ENCODE measurements around the gene LRRC10. TPM values are rescaled to one million over a fixed set of nuclear protein-coding genes. Genes with fewer than 3 reads are reported as not detected.

Gene LRRC10, protein sequence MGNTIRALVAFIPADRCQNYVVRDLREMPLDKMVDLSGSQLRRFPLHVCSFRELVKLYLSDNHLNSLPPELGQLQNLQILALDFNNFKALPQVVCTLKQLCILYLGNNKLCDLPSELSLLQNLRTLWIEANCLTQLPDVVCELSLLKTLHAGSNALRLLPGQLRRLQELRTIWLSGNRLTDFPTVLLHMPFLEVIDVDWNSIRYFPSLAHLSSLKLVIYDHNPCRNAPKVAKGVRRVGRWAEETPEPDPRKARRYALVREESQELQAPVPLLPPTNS
- polyA plus RNA-seq (2013, experiment 1 of 2; ENCODE audit: insufficient read length) = not detected
- not detected for polyA plus RNA-seq (2013, experiment 2 of 2; ENCODE audit: insufficient read length)

DNA sequence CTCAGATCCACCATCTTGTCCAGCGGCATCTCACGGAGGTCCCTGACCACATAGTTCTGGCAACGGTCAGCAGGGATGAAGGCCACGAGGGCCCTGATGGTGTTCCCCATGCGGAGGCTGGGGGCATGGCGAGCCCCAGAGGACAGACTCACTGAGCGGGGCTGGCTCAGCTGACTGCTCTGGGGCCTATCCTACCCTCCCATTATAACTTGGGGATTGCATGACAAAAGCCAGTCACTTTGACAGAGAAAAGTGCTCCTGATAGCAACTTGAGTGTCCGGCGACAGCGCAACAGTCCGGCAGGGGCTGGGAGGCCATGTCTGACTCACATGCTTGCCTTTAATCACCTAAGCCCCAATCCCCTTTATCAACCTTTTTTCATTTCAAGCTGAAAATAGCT, at the start of gene LRRC10:
LRRC10 (minus strand) TSS at position 179 of the 400 bp plus-strand sequence; CDS start at position 110, 69 bp downstream.
- DNase-seq = no peak

DNA sequence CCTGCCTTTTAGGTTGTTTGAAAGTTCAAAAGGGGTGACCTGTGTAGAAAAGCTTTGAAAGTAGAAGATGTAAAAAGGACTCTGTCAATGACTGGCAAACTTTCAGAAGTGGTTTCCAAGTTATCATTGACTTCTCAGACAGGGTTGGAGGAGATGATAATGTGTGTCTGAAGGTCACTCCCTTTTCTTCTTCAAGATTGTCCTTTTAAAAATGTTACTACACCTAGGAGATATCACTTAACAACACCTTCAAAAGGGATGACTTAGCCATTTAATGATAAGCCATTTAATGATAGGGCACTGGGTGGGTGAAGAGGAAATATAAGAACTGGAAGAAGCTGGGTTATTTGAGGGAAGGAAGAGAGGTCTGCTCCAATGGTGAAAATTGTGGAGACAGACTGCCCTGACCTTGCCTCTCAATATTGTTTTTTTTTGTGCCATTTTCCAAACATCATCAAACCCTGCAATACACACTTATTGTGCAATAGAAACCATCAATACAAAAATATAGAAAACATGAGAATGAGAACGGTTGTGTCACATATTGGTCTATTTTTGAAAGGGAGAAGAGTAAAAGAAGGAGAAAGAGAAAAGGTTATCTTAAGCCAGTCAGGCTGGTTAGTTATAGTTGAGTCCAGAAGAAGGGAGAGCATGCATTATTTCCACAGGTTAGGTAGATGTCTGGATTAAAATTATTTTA, 49.6 kb upstream of the LRRC10 start:
- DNase-seq = no peak

DNA sequence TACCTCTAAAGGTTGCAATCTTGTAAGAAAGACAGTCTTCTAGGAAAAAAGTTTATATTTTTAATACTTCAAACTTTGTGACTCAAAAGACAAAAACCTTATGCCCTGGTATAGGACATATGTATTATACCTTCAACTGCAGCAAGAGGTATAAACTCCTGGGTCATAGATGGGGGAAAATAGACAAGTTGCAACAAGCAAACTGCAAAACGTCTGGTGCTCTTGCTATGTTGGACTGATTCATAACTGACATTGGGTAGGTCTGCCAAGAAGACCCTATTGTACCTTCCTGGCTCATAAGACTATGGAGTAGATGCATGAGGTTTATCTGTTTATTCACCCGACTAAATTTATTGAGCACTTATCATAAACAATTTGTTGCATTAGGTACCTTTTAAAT, 47.5 kb upstream of the LRRC10 start:
- no peak for DNase-seq

DNA sequence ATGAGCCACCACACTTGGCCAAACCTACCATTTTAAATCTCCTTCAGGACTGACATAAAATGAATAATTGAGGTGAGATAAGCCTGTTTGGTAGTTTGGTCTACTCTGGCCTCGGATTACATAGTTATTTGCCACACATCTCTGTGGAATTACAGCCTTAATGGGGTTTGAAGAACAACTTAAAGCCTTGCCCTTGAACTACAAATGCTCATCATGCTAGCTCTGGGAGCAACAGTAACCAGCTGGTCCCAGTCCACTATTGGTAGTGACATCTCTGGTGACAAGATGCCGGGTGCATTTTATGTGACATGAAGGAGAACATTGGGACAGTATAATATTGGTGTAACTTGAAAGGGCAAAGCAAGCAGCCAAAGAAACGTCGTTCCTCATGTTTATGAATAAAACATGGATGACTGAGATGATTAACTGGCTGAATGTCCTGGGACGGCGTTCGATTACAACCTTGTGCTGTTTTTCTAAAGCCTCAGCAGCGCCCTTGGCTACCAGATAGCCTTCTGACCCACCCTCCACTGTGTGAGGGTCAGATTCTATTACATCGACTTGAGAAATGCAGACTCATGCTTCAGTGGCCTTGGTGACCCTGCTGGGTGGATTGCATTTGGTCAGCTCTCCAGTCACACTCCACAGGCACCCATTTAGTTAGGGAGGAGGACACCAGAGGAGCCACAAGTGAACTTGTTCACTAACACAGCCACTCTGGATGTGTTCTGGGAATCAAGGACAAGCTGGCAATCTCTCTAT, 46.9 kb upstream of the LRRC10 start:
- peak; percentile 21 for DNase-seq

DNA sequence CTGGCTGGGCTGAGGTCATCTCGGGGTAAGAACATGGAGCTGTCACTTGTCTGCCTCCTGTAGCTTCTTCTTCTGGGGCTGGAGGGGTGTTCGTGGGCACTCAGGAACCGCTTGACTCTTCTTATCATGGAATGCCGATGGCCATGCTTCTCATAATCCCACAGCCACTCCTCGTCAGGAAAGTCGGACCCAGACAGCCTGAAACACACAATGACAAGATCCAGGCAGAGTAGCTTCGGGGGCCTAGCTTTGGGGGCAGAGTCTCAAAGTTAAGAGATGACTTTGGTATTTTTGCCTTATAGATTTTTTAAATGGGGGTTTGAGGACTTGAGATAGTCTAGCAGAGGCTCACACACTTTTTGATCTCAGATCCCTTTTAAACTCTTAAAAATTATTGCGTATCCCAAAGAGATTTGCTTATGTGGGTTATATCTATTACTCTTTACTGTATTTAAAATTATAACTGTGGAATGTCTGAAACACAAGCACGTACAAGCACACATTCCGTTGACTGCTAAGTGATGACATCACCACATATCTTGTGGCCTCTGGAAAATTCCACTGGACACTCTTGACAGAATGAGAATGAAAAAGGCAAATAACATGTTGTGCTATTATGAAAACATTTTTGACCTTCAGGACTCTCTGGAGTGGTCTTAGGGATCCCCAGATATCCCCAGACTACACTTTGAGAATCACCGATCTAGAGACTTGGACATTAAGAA, 45.1 kb upstream of the LRRC10 start:
- DNase-seq = peak; percentile 95

DNA sequence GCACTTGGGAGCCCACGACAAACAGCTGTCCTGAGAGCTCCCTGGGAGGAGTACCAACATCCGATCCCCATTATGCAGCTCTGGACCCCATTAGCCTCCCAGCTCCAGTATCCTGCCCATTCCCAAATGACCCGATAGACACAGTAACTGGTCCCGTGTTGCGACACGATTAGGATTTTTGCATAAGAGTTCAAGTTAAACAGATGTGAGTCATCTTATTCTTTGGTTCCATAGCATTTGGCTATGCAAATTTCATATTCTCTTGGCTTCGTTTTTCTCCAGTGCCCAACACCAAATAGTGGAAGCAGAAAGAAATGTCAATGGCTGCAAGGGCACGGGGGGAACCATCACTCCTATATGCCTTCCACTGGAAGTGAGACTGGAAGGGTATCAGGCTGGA, 43.0 kb upstream of the LRRC10 start:
- no peak for DNase-seq

DNA sequence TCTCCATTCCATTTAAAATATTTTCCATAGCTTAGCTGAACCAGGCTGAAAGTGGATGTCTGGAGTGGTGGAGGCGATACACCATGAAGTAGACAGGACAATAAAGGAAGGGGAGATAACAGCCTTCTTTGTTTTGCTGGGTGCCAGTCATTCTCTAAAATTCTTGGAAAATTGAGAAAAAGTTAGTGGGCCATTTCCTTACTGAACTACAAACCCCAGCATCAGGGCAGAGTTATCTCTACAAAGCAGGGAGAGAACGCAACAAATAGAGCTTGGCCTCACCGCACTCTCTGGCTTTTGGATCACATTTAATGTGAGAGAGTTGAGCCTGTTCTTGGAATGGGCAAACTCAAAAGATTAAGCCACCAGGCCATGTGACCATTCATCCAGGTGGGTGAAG, 41.2 kb upstream of the LRRC10 start:
- DNase-seq = no peak

DNA sequence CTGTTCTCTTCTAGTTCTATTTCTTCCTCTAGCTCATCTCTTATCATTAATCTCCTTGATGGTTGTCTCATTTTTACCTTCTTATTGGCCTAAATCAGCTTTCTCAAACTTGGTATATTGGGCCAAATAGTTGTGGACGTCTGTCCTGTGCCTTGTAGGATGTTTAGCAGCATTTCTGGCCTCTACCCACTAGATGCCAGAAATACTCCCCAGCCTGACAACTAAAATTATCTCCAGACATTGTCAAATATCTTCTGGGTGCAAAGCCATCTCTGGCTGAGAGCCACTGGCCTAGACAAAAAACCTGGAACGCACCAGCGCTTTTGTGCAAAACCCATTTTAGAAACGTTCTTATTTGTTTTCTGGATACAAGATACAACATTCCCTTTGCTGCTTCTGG, 38.8 kb upstream of the LRRC10 start:
- peak; percentile 34 for DNase-seq

DNA sequence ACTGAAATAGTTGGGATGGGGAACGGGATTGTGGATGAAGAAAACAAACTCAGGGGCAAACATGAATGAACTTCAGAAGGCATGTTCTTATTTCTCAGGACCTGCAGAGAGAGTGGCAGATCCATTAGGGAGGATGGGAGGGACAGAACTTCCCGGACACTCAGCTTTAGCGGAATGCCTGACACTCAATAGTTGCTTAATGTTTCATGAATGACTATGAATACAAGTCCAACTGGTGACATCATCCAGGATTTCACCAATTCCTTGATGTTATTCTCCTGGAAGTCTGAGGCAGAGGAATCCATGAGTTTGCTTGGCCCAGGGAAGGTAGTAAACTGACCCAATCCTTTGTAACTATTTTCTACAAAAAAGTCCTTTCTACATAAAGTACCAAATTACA, 37.8 kb upstream of the LRRC10 start:
- peak; percentile 90 for DNase-seq

DNA sequence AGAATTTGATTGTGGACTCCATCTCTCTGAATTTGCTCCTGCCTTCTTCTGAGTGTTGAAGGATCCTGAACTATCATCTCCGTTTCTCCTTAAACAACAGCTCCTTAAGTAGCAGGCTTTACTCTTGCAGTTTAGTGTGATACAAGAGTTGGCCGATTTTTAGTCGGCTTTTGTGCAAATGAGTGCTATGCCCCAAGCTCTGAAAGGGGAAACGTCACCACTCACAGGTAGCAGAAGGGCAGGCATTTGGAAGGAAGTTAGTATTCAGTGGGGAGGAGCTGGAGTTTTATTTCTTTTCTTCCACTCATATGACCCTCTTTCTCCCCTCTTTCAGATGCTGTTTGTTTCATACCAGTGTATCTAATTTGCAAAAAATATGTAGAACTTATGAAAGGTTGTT, 36.5 kb upstream of the LRRC10 start:
- no peak for DNase-seq

DNA sequence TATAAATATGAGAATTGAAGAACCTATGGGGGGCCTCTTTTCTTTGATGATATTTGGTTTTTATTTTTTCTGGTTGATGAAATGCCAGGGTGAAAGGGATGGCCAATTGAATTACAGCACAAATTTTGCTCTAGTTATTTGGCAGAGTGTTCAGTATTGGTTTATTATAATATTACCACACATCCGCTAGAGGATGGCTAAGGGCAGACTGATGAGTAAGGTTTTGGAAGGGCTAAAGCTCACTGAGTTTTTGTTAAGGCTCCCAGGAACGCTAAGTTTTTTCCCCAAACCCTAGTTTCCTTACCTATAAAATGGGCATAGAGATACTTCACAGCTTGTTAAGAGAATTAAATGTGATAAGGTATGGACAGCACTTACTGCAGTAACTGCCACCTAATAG, 34.3 kb upstream of the LRRC10 start:
- no peak for DNase-seq

DNA sequence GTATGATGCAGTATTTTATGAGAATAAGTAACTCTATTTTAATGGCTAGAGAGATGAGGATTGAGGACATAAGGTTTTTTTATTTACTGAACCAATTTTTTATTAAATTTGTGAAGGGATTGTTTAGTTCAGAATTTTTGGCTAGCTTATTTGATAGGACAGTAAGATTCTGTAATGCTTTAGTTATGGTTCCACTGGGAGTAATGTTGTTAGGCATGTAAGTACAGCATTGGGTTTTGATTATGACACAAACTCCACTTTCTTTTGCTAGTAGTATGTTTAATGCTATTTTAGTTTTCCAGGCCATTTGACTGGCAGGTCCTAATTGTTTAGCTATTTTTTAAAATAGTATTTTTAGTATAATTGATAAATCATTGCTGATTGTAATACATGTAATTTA, 33.8 kb upstream of the LRRC10 start:
- no peak for DNase-seq

DNA sequence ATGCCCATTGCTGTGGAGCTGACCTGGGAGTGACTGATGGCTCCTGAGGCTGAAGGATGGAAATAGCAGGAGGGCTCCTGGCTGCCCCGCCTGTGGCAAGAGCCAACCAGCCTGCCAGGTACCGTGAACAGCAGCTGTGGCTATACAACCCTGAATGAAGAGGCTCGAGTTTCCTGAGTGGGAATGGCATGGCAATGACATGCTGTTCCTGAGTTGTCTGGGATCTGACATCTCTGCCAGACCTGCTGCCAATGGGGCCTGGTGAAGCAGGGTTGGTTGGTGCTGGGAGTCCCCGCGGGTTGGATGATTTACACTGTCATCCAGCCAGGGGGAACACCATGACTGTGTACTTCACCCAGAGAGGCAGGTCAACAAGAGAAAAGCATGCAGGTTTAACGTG, 31.8 kb upstream of the LRRC10 start:
- DNase-seq = no peak

DNA sequence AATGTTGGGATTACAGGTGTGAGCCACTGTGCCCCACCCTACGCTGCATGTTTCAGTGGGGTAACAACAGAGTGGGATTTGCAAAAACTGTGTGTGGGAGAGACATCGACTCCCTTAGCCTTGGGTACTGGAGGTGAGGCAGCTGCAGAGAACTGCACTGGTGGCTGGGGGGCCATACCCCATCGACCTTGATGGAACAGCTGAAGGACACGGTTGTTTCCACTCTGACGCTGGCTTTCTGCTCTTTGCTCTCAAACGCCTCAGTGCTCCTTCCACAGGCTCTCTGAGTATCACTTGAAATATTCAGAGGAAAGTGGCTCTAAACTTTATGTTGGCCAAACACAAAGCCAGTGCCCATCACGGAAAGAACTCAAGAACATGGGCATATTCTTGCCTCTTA, 30.8 kb upstream of the LRRC10 start:
- DNase-seq = no peak

DNA sequence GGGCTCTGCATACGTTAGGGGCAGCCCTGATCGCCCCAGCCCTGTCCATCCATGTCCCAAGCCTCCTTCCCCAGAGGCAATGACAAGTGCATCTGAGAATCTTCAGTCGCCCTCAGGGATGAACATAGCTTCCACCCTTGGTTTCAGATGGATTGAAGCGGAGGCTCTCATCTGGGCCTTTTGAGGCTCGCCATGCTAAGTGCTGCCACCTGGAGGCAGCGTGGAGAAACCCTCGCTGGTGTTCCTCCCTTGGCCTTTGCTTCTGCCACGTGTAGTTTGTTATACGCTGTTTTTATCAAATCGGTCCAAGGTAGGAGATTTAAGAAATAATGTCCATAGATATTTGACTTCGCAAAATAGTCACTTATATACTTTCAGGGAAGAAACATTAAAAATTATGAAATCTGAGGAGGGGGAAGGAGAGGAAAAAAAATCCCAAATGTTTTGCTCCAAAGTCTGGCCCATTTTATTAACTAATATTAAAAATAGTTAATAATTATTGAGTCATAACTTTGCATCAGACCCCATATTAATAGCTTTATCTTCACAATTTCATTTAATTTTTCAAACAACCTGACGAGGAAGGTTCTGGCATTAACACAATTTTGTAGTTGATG, 28.8 kb upstream of the LRRC10 start:
- DNase-seq = peak; percentile 69

DNA sequence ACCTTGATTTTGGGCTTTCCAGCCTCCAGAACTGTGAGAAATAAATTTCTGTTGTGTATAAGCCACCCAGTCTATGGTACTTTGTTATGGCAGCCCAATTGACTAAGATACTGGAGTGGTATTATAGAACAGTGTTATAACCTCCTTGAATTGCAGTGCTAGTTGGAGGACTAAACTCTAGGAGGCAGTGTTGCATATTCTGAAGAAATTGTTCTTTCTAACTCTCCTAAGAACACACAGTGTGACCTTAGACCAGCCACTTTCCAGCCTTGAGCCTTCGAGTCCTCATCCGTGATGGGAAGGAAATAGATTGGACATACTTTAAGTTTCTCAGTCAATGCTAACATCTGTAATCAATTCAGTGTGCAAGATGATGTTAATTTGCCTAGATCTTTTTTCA, 22.4 kb upstream of the LRRC10 start:
- DNase-seq = no peak

DNA sequence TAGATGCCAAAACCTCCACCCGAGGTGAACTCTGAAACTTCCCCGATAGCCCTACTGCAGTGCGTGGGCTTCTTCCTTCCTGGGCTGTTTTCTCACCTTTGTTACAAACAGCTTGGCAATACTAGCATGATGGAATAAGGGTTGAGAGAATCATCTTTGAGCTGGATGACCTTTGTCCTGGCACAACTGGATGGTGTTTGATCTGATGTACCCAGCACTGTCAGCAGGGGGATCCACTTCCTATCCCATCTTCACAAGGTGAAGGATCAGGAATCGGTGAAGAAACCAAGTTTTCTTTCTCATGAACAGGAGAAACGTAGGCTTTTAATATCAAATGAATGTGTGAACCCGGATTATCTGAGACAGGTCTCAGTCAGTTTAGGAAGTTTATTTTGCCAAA, 19.5 kb upstream of the LRRC10 start:
- DNase-seq = no peak

DNA sequence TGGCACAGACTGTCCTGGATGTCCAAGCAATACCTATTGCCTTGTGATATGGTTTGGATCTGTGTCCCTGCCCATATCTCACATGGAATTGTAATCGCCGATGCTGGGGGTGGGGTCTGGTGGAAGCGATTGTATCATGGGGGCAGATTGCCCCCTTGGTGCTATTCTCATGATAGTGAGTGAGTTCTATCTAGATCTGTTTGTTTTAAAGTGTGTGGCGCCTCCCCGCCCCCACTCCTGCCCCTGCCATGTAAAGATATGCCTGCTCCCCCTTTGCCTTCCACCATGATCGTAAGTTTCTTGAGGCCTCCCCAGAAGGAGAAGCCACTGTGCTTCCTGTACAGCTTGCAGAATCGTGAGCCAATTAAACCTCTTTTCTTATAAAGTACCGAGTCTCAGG, 16.8 kb upstream of the LRRC10 start:
- DNase-seq = no peak

DNA sequence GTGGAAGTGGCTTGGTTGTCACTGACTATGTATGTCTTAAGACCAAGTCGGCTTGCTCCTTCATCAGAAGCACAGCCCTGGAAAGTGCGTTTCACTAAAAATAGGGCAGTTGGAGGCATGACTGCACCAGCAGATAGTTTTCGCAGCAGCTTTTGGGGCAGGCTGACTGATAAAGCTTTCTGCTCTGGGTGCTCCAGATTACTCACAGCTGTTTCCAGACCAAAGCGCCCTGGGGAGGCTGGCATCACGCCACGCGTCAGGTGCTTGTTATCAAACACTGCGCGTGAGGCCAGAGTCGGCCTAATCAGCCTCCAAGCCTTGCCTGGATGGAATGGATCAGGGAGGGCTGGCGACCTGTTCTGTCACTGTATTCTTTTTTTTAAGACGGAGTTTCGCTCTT, 13.3 kb upstream of the LRRC10 start:
- no peak for DNase-seq

DNA sequence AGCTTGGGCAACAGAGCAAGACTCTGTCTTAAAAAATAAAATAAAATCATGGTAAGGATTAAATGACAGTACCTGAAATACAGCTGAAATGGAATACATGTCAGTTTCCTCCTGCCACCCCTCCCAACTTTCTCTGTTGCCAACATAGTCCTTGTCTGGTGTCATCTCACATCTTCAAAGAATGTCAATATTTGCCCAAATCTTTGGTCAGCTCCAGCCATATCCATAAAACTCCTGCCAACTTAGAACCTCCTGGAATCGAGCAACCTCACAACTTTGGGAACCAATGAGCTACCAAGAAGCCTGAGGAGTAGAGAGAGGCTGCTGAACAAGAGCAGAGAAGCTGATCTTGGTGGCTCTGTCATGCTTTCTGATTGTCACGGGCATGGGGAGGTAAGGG, 10.8 kb upstream of the LRRC10 start:
- no peak for DNase-seq

DNA sequence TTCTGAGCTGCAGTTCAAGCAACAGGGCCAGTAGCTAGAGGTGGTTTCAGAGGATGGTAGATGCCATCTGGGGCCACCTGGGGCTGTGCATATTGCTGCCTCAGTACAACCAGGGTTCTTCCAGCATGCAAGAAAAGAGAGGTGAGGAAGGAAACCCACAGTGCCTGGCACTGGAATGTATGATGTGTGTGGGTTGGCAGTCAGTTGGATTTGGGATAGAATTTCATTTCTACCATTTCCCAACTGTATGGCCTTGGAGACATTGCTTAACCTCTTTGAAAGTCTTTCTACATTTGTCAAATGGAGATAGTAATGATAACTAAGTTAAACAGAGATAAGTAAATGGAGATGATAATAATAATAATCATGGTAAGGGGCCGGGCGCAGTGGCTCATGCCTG, 10.2 kb upstream of the LRRC10 start:
- no peak for DNase-seq

DNA sequence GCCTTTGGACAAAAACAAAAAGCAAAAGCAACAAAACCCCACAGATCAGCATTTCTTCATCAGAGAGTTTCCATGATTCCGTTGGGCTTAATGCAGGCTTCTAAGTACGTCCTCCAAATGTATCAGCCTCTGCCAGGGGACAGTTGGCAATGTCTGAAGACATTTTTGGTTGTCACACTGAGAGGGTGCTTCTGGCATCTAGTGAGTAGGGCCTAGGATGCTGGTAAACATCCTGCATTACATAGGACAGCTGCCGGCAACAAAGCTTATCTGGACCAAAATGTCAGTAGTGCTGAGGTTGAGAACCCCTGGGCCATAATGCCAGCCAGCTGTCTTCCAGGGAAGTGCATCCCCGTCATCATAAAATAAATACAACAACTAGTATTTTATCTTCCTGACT, 9.4 kb upstream of the LRRC10 start:
- no peak for DNase-seq
